Neural crest cell (in vitro differentiated cells): ENCODE measurements around the gene EBF3. TPM values are rescaled to one million over a fixed set of nuclear protein-coding genes. Genes with fewer than 3 reads are reported as not detected.

ENCODE experiments used
- DNase-seq: peaks from one replicate; pipeline ENCODE4 v3.0.0; 2021; ENCODE audit warnings: low read depth, mixed read lengths, low spot score
- H3K27ac Mint-ChIP-seq: one replicate; pipeline ENCODE4 v1.8.0; 2021; ENCODE audit warnings: mild to moderate bottlenecking, mixed read lengths; ENCODE audit not compliant: unreplicated experiment
- H3K27me3 Mint-ChIP-seq: 2 replicates; pipeline ENCODE4 v1.8.0; 2021; ENCODE audit warnings: low read depth, mild to moderate bottlenecking, mixed read lengths
- H3K36me3 Mint-ChIP-seq: 2 replicates; pipeline ENCODE4 v1.8.0; 2021; ENCODE audit warnings: low read depth, mild to moderate bottlenecking, mixed read lengths
- H3K4me1 Mint-ChIP-seq: 2 replicates; pipeline ENCODE4 v1.8.0; 2021; ENCODE audit warnings: mixed read lengths
- H3K4me3 Mint-ChIP-seq: one replicate; pipeline ENCODE4 v1.8.0; 2021; ENCODE audit warnings: mild to moderate bottlenecking, mixed read lengths
- H3K9me3 Mint-ChIP-seq: 2 replicates; pipeline ENCODE4 v1.8.0; 2021; ENCODE audit warnings: mixed read lengths
- CTCF ChIP-seq: fragments of 200-600 bp; sonication (generic); conservative IDR thresholded peaks from 2 replicates; pipeline ENCODE4 v1.5.0; 2021; ENCODE audit warnings: antibody characterized with exemption, mild to moderate bottlenecking
- total RNA-seq: library from RNA; stranded (reverse); gene quantifications from 2 replicates; pipeline ENCODE4 v1.2.1, GENCODE V29; 2021

Gene EBF3
- total RNA-seq, 1 donor from 2014 or later: 11.6 TPM

GRCh38 chr10:129999140-129999539 lies 35.1 kb upstream of the EBF3 start:
- H3K4me3 Mint-ChIP-seq: no peak overlapping the region
- peaks cover 53% of the 10 kb centered on the region for H3K27me3 Mint-ChIP-seq
- peaks cover 19% of the 10 kb centered on the region for H3K9me3 Mint-ChIP-seq
- no peaks in the 10 kb centered on the region for H3K4me1 Mint-ChIP-seq
- TF ChIP-seq CTCF: no peak
- no peak for DNase-seq
- no peaks in the 10 kb centered on the region for H3K36me3 Mint-ChIP-seq
- H3K27ac Mint-ChIP-seq: no peak overlapping the region

GRCh38 chr10:129993621-129994020 lies 29.5 kb upstream of the EBF3 start:
- Mint-ChIP-seq H3K4me1 (no peaks in the 10 kb centered on the region), H3K27ac (no peak overlapping the region), H3K27me3 (peaks cover 50% of the 10 kb centered on the region), H3K36me3 (no peaks in the 10 kb centered on the region), H3K9me3 (peaks cover 22% of the 10 kb centered on the region), H3K4me3 (no peak overlapping the region)
- no peak for TF ChIP-seq CTCF
- DNase-seq: no peak

- Mint-ChIP-seq H3K4me1 (no peaks in the 10 kb centered on the region), H3K4me3 (no peak overlapping the region), H3K27ac (no peak overlapping the region), H3K36me3 (no peaks in the 10 kb centered on the region), H3K9me3 (peaks cover 19% of the 10 kb centered on the region), H3K27me3 (peaks cover 48% of the 10 kb centered on the region)
- no peak for DNase-seq
- no peak for TF ChIP-seq CTCF
These were observed 28.3 kb upstream of the EBF3 start for GRCh38 chr10:129992356-129992755.

- Mint-ChIP-seq H3K27ac (no peak overlapping the region), H3K9me3 (peaks cover 12% of the 10 kb centered on the region), H3K4me3 (no peak overlapping the region), H3K4me1 (no peaks in the 10 kb centered on the region), H3K36me3 (peaks cover 3% of the 10 kb centered on the region), H3K27me3 (peaks cover 47% of the 10 kb centered on the region)
- DNase-seq: no peak
- no peak for TF ChIP-seq CTCF
These were observed 18.8 kb upstream of the EBF3 start for GRCh38 chr10:129982825-129983224.

- DNase-seq: no peak
- Mint-ChIP-seq H3K4me3 (no peak overlapping the region), H3K4me1 (no peaks in the 10 kb centered on the region), H3K36me3 (peaks cover 3% of the 10 kb centered on the region), H3K27me3 (peaks cover 66% of the 10 kb centered on the region), H3K27ac (no peak overlapping the region), H3K9me3 (peaks cover 6% of the 10 kb centered on the region)
- TF ChIP-seq CTCF: no peak
These were observed 14.9 kb upstream of the EBF3 start for GRCh38 chr10:129978980-129979379.

GRCh38 chr10:129978322-129978721 lies 14.2 kb upstream of the EBF3 start:
- Mint-ChIP-seq H3K27me3 (peaks cover 72% of the 10 kb centered on the region), H3K9me3 (peaks cover 6% of the 10 kb centered on the region), H3K4me3 (no peak overlapping the region), H3K4me1 (no peaks in the 10 kb centered on the region), H3K36me3 (peaks cover 3% of the 10 kb centered on the region), H3K27ac (no peak overlapping the region)
- DNase-seq: no peak
- TF ChIP-seq CTCF: no peak
